Kidney (tissue), 14 donors: ENCODE measurements around the gene P4HTM. TPM values are rescaled to one million over a fixed set of nuclear protein-coding genes. Genes with fewer than 3 reads are reported as not detected.
A peak's percentile ranks its signal among the peaks of the same experiment; 100 is the strongest.

Source experiments
- DNase-seq, 5 donors: peaks; one replicate each; pipeline ENCODE4 v3.0.0-alpha.2; 2013 to 2020
- FAIRE-seq: peaks from 2 replicates; lab custom pipeline; 2012; peaks lifted over from hg19 to GRCh38; lab: Jason Lieb, UNC
- H3K27ac ChIP-seq, 2 donors: one replicate each; pipeline ENCODE4 v1.7.0; 2013; ENCODE audit warnings: low read depth in 2 of 2, low read length in 2 of 2, inconsistent platforms in 1 of 2
- H3K27me3 ChIP-seq: one replicate; pipeline ENCODE4 v1.7.1; 2013; ENCODE audit warnings: low read length, inconsistent platforms; ENCODE audit not compliant: control insufficient read depth, insufficient read depth
- H3K36me3 ChIP-seq, 3 donors: one replicate each; pipeline versions ENCODE4 v1.7.0 to v1.7.1; 2013; ENCODE audit warnings: low read length in 3 of 3, control low read depth in 1 of 3, inconsistent platforms in 1 of 3; ENCODE audit not compliant: insufficient read depth in 3 of 3, control insufficient read depth in 2 of 3
- H3K4me1 ChIP-seq, 3 donors: one replicate each; pipeline versions ENCODE4 v1.7.0 to v1.7.1; 2013; ENCODE audit warnings: low read length in 3 of 3, inconsistent platforms in 1 of 3, low read depth in 1 of 3; ENCODE audit not compliant: control insufficient read depth in 2 of 3, insufficient read depth in 2 of 3
- H3K4me3 ChIP-seq, 3 donors: one replicate each; pipeline versions ENCODE4 v1.7.0 to v1.8.1; 2013; ENCODE audit warnings: low read length in 3 of 3, control low read depth in 1 of 3, inconsistent platforms in 1 of 3
- H3K9ac ChIP-seq, 3 donors: one replicate each; pipeline versions ENCODE4 v1.7.0 to v1.7.1; 2013; ENCODE audit warnings: low read length in 3 of 3, control low read depth in 1 of 3, inconsistent platforms in 1 of 3
- H3K9me3 ChIP-seq, 3 donors: one replicate each; pipeline versions ENCODE4 v1.7.0 to v1.7.1; 2013; ENCODE audit warnings: low read length in 3 of 3, control low read depth in 1 of 3, inconsistent platforms in 1 of 3; ENCODE audit not compliant: control insufficient read depth in 2 of 3, insufficient read depth in 1 of 3
- intact Hi-C: fragments of 100-400 bp; cut with DNase I; formaldehyde crosslinking; loops from one replicate; pipeline ENCODE4 v1.11.1; 2022
- polyA plus RNA-seq: library from polyadenylated mRNA; stranded (reverse); fragments of 350-450 nt; fragmentation: Illumina TruSeq; extraction: RNeasy Lipid Tissue Mini Kit (QIAGEN cat#74804); gene quantifications from one replicate; pipeline ENCODE4 v1.2.3, GENCODE V29; 2014; ENCODE audit warnings: low read depth, low replicate concordance; ENCODE audit not compliant: insufficient read depth
- total RNA-seq: library from RNA; stranded (reverse); fragmentation: NEBNext Ultra II Directional; extraction: Animal tissue kit (Norgen Biotek cat#: 25700); gene quantifications from one replicate; pipeline ENCODE4 v1.2.1, GENCODE V29; 2021
- TF ChIP-seq, protein P1 (sequence below): IDR thresholded peaks from 3 replicates; pipeline ENCODE4 v1.5.1; 2012; ENCODE audit warnings: mild to moderate bottlenecking, moderate library complexity, borderline replicate concordance; ENCODE audit not compliant: insufficient read depth; ENCODE audit errors: extremely low read depth
- donor health status: control.
- donor health status: control.
- donor health status: control.
- donor health status: control.
- donor health status: control.
- donor health status: DM: yes; HTN: yes; CAD: no.
- donor health status: Normal renal cell carcinoma (clear cell type).

The P4HTM gene
- total and polyA plus RNA-seq, 2 donors from 2014 or later, result 63.7 to 72.6 TPM

DNA sequence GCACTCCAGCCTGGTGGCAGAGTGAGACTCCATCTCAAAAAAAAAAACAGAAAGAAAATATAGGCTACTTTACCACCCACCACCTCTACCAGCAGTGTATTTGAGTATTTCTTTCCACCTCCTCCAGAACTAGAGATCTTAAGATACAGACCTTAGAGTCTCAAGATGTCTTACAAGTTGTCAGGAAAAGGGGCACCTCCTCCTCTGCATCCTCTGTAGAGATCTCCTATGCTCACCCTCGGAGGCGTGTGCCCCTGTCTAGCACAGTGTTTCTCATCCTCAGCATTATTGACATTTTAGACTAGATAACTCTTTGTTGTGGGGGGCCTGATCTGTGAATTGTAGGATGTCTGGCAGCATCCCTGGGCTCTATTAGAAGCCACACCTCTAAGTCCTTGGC, 27.7 kb upstream of the P4HTM start:
- H3K9me3 ChIP-seq, result no peaks in the 10 kb centered on the region
- TF ChIP-seq, protein P1, sequence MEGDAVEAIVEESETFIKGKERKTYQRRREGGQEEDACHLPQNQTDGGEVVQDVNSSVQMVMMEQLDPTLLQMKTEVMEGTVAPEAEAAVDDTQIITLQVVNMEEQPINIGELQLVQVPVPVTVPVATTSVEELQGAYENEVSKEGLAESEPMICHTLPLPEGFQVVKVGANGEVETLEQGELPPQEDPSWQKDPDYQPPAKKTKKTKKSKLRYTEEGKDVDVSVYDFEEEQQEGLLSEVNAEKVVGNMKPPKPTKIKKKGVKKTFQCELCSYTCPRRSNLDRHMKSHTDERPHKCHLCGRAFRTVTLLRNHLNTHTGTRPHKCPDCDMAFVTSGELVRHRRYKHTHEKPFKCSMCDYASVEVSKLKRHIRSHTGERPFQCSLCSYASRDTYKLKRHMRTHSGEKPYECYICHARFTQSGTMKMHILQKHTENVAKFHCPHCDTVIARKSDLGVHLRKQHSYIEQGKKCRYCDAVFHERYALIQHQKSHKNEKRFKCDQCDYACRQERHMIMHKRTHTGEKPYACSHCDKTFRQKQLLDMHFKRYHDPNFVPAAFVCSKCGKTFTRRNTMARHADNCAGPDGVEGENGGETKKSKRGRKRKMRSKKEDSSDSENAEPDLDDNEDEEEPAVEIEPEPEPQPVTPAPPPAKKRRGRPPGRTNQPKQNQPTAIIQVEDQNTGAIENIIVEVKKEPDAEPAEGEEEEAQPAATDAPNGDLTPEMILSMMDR, result no peak
- no peak overlapping the region for H3K9ac ChIP-seq
- intact Hi-C loops, result no loop called here
- no peak overlapping the region for H3K4me3 ChIP-seq
- no peak for DNase-seq
- FAIRE-seq, result no peak
- H3K27me3 ChIP-seq, result no peaks in the 10 kb centered on the region
- no peaks in the 10 kb centered on the region for H3K4me1 ChIP-seq
- no peak overlapping the region for H3K27ac ChIP-seq
- H3K36me3 ChIP-seq, result peaks cover 2 to 25% (median 24%) of the 10 kb centered on the region in 3 donors

DNA sequence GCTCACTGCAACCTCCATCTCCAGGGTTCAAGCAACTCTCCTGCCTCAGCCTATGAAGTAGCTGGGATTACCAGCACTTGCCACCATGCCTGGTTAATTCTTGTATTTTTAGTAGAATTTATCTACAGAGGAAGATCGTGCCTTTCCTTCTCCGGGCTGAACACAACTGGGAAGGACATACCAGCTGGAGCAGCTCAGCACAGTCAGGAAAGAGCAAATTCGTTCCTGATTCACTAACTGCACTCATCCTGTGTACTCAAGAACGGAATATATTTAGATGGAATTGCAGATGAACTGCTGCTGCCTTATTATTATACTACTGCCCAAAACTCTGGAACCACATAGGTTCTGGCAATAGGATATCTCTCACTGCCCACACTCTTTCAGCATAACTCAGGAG, 27.1 kb upstream of the P4HTM start:
- no peak overlapping the region for H3K9ac ChIP-seq
- TF ChIP-seq, protein P1, result no peak
- no peak for DNase-seq
- no peaks in the 10 kb centered on the region for H3K9me3 ChIP-seq
- H3K4me1 ChIP-seq, result no peaks in the 10 kb centered on the region
- H3K27me3 ChIP-seq, result no peaks in the 10 kb centered on the region
- intact Hi-C loops, result no loop called here
- H3K36me3 ChIP-seq, result peaks cover 2 to 28% (median 24%) of the 10 kb centered on the region in 3 donors
- H3K27ac ChIP-seq, result no peak overlapping the region
- no peak for FAIRE-seq
- H3K4me3 ChIP-seq, result no peak overlapping the region

DNA sequence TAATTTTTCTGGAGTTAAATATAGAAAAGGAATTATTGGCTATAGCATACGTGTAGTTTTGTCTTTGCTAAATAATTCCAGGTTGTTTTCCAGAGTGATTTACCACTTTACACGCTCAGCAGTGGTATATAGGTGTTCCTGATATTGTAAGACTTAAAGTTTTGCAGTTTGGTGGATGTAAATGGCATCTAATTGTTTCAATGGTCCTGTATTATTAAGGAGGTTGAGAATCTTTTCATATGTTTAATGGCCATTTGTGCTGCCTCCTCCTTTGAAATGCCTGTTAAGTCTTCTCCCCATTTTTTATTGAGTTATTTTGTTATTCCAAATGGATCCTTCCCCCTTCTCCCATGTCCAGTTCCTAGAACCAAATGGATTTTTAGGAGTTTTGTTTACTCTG, 26.4 kb upstream of the P4HTM start:
- Histone ChIP-seq H3K27me3 (no peaks in the 10 kb centered on the region), H3K36me3 (peaks cover 0 to 27% (median 25%) of the 10 kb centered on the region in 3 donors), H3K9me3 (no peaks in the 10 kb centered on the region), H3K4me3 (no peak overlapping the region), H3K4me1 (no peaks in the 10 kb centered on the region), H3K27ac (no peak overlapping the region), H3K9ac (no peak overlapping the region)
- DNase-seq (no peak), FAIRE-seq (no peak)
- intact Hi-C loops, result no loop called here
- TF ChIP-seq, protein P1, result no peak

DNA sequence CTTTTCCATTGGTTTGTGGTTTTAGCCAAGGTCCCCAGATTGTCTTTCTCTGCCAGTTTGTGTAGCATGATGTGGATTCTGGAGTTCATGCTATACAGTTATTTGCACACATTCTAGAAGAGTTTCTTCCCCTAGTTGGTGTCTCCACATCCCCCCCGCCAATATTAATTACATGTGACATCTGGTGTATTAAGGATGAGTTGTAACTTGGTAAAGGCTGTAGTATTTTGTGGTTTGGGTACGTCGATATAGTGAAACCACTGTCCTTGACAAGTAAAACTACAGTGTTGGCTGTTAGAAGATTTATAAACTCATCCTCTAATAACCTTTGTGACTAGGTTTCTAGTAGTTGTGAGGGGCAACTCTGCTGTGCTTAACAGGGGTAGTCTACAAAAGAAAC, 23.7 kb upstream of the P4HTM start:
- DNase-seq (peak in 2 of 5 donors; percentile 11 to 17), FAIRE-seq (no peak)
- Histone ChIP-seq H3K27ac (no peak overlapping the region), H3K4me3 (no peak overlapping the region), H3K9me3 (no peaks in the 10 kb centered on the region), H3K36me3 (peaks cover 5 to 40% (median 35%) of the 10 kb centered on the region in 3 donors), H3K27me3 (no peaks in the 10 kb centered on the region), H3K9ac (no peak overlapping the region), H3K4me1 (no peaks in the 10 kb centered on the region)
- intact Hi-C loops, result no loop called here
- TF ChIP-seq, protein P1, result no peak
